ENCODE data around the gene NCS1.

The NCS1 gene

GRCh38 chr9:130191749-130192120 is 19.5 kb downstream of the NCS1 start:
- H3K4me3 ChIP-seq (ENCODE audit: low read depth, low read length): no peak overlapping the region
- no peak for DNase-seq (ENCODE audit: low read depth, low spot score)
- ChIA-PET CTCF (no interaction called here), POLR2A (no interaction called here)
- TF ChIP-seq CTCF (IDR thresholded peaks at IDR 0.05; ENCODE audit: insufficient read depth, low read length, missing control alignments): no peak

GRCh38 chr9:130192382-130192999 is 20.3 kb downstream of the NCS1 start:
- TF ChIP-seq CTCF (IDR thresholded peaks at IDR 0.05; ENCODE audit: insufficient read depth, low read length, missing control alignments): no peak
- CTCF ChIA-PET: no interaction called here
- POLR2A ChIA-PET: no interaction called here
- no peak for DNase-seq (ENCODE audit: low read depth, low spot score)
- no peak overlapping the region for H3K4me3 ChIP-seq (ENCODE audit: low read depth, low read length)

GRCh38 chr9:130193103-130193502 is 20.9 kb downstream of the NCS1 start:
- DNase-seq (ENCODE audit: low read depth, low spot score): no peak
- ChIA-PET CTCF (interaction anchor here (1.4 kb wide), 1 partner anchor 43 kb away, joined by 4 read pairs; no protein-coding TSS in a partner anchor), POLR2A (interaction anchor here (0.6 kb wide), 1 partner anchor 10 kb away, joined by 4 read pairs; no protein-coding TSS in a partner anchor)
- no peak for TF ChIP-seq CTCF (IDR thresholded peaks at IDR 0.05; ENCODE audit: insufficient read depth, low read length, missing control alignments)
- no peak overlapping the region for H3K4me3 ChIP-seq (ENCODE audit: low read depth, low read length)

GRCh38 chr9:130193531-130194377 is 21.6 kb downstream of the NCS1 start:
- CTCF ChIA-PET: interaction anchor here (1.4 kb wide), 1 partner anchor 42 kb away, joined by 4 read pairs; no protein-coding TSS in a partner anchor
- H3K4me3 ChIP-seq (ENCODE audit: low read depth, low read length): no peak overlapping the region
- DNase-seq (ENCODE audit: low read depth, low spot score): no peak
- POLR2A ChIA-PET: interaction anchor here (0.6 kb wide), 1 partner anchor 9 kb away, joined by 4 read pairs; no protein-coding TSS in a partner anchor
- no peak for TF ChIP-seq CTCF (IDR thresholded peaks at IDR 0.05; ENCODE audit: insufficient read depth, low read length, missing control alignments)

- no peak for TF ChIP-seq CTCF (IDR thresholded peaks at IDR 0.05; ENCODE audit: insufficient read depth, low read length, missing control alignments)
- DNase-seq (ENCODE audit: low read depth, low spot score): no peak
- H3K4me3 ChIP-seq (ENCODE audit: low read depth, low read length): no peak overlapping the region
- POLR2A ChIA-PET: no interaction called here
- CTCF ChIA-PET: interaction anchor here (1.4 kb wide), 1 partner anchor 42 kb away, joined by 4 read pairs; no protein-coding TSS in a partner anchor
Measured at GRCh38 chr9:130194378-130194932, 22.3 kb downstream of the NCS1 start.

GRCh38 chr9:130195638-130196037 is 23.4 kb downstream of the NCS1 start:
- H3K4me3 ChIP-seq (ENCODE audit: low read depth, low read length): no peak overlapping the region
- no peak for TF ChIP-seq CTCF (IDR thresholded peaks at IDR 0.05; ENCODE audit: insufficient read depth, low read length, missing control alignments)
- ChIA-PET CTCF (interaction anchor here (1.1 to 3.0 kb wide), 2 partner anchors 13 to 48 kb away, joined by 3 to 12 read pairs; no protein-coding TSS in a partner anchor), POLR2A (no interaction called here)
- DNase-seq (ENCODE audit: low read depth, low spot score): no peak

All from AG04449 (cell line).